DOHH2 (cell line): ENCODE data around the gene PLTP.

Experiments used
- EZH2phosphoT487 ChIP-seq: fragments of 200-600 bp; sonication (generic); IDR thresholded peaks from 2 replicates; pipeline ENCODE4 v1.6.1; 2017; ENCODE audit warnings: borderline replicate concordance, mild to moderate bottlenecking, antibody characterized with exemption, low read length, moderate library complexity, mixed read lengths
- TF ChIP-seq, protein P1 (sequence below): fragments of 200-600 bp; sonication (generic); IDR thresholded peaks from one replicate; pipeline ENCODE4 v1.5.1; 2014; ENCODE audit warnings: antibody characterized with exemption, mild to moderate bottlenecking, low read depth, low read length; ENCODE audit not compliant: poor library complexity, severe bottlenecking

DNA sequence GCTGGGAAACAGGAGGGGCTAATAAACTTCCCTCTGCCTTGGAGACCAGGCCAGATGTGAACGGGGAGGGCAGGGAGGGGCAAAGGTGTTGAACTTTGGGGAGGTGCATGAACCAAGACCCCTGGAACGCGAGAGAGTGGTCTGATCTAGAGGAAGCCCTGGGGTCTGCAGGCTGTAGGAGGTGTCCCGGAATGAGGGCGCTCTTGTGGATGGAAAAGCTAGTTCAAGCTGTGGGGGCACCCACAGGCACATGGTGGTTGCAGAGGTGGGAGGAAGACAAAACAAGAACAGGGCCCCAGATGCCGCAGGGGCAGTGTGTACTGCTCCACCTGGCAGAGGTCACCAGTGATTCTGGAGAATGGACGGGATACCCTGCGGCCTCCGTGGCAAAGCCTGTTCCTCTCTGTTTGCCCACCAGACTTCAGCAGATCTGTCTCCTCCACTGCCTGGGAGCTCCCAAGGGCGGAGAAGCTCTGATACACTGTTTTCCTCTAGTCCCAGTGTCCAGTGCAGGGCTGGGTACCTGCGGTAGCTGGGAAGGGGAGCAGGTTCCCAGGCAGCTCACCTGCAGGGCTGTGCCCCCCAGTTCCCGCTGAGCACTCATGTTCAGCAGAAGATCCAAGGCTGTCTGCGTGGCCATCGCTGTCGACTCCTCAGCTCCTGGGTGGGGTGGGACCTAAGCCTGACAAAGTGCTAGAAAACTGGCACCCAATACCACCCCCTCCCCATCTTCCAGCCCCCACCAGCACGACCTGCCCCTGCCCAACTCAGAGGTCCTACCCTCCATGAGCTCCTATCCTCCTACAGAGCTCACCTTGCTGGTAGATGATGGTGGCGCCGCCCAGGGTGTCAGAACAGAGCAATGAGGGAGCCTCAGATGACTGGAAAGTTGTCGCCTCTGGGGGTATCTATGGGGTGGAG lies 45.3 kb upstream of the PLTP start:
- TF ChIP-seq, protein P1, sequence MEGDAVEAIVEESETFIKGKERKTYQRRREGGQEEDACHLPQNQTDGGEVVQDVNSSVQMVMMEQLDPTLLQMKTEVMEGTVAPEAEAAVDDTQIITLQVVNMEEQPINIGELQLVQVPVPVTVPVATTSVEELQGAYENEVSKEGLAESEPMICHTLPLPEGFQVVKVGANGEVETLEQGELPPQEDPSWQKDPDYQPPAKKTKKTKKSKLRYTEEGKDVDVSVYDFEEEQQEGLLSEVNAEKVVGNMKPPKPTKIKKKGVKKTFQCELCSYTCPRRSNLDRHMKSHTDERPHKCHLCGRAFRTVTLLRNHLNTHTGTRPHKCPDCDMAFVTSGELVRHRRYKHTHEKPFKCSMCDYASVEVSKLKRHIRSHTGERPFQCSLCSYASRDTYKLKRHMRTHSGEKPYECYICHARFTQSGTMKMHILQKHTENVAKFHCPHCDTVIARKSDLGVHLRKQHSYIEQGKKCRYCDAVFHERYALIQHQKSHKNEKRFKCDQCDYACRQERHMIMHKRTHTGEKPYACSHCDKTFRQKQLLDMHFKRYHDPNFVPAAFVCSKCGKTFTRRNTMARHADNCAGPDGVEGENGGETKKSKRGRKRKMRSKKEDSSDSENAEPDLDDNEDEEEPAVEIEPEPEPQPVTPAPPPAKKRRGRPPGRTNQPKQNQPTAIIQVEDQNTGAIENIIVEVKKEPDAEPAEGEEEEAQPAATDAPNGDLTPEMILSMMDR: no peak
- TF ChIP-seq EZH2phosphoT487: no peak
